Hepatocyte (in vitro differentiated cells): ENCODE measurements around the gene SAMD4A.

Experiments
- EZH2 ChIP-seq: fragments of 200-600 bp; sonication (generic); IDR thresholded peaks from 2 replicates; pipeline ENCODE4 v1.6.1; 2016; ENCODE audit warnings: antibody characterized with exemption, mild to moderate bottlenecking, borderline replicate concordance
- TF ChIP-seq, protein P1 (sequence below): fragments of 200-600 bp; sonication (generic); IDR thresholded peaks from 2 replicates; pipeline ENCODE4 v1.5.1; 2016; ENCODE audit warnings: antibody characterized with exemption, mild to moderate bottlenecking; ENCODE audit not compliant: poor library complexity

DNA sequence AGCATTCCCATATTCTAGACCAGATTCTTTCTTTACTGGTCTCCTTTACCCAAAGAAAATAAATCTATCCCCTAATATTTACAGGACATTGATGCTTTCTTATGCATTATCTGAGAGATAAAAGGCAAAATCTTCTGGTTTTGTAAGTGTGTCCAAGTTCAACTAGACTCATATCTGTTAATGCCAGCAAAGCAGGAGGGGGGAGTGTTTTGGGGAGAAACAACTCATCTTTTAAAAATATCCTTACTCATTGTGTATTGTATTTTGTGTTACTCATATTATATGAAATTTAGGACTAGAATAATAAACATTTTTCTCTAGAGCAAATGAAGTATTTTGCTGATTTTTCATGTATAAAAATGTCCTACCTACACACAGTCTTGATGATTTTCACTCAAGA lies 54.8 kb downstream of the SAMD4A start:
- no peak for TF ChIP-seq EZH2
- TF ChIP-seq, protein P1, sequence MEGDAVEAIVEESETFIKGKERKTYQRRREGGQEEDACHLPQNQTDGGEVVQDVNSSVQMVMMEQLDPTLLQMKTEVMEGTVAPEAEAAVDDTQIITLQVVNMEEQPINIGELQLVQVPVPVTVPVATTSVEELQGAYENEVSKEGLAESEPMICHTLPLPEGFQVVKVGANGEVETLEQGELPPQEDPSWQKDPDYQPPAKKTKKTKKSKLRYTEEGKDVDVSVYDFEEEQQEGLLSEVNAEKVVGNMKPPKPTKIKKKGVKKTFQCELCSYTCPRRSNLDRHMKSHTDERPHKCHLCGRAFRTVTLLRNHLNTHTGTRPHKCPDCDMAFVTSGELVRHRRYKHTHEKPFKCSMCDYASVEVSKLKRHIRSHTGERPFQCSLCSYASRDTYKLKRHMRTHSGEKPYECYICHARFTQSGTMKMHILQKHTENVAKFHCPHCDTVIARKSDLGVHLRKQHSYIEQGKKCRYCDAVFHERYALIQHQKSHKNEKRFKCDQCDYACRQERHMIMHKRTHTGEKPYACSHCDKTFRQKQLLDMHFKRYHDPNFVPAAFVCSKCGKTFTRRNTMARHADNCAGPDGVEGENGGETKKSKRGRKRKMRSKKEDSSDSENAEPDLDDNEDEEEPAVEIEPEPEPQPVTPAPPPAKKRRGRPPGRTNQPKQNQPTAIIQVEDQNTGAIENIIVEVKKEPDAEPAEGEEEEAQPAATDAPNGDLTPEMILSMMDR: no peak
